Stimulated activated naive B cell treated with anti-CD40 and anti-IgM and Interleukin-4, amounts not matched to agents 10 μg/mL and 1 μg/mL and 100 μg/mL, for 72 hours (primary cell): Measurements from ENCODE around the gene SENP1.

Source experiments
- ATAC-seq, 2 donors: fragments of 150-1000 bp; cut with Tn5 transposase; replicated peaks; 2 replicates each; pipeline ENCODE4 v1.10.0; 2021; ENCODE audit warnings: moderate library complexity in 1 of 2
- DNase-seq: peaks from one replicate; pipeline ENCODE4 v3.0.0; 2021
- H3K27ac Mint-ChIP-seq: one replicate; pipeline ENCODE4 v1.8.0; 2022; ENCODE audit warnings: mild to moderate bottlenecking, mixed read lengths
- H3K27me3 Mint-ChIP-seq, 2 donors: one replicate each; pipeline ENCODE4 v1.8.0; 2022; ENCODE audit warnings: mixed read lengths in 2 of 2
- H3K36me3 Mint-ChIP-seq, 2 donors: one replicate each; pipeline ENCODE4 v1.8.0; 2022; ENCODE audit warnings: mixed read lengths in 2 of 2, mild to moderate bottlenecking in 1 of 2
- H3K4me1 Mint-ChIP-seq, 2 donors: one replicate each; pipeline ENCODE4 v1.8.0; 2022; ENCODE audit warnings: mixed read lengths in 2 of 2, mild to moderate bottlenecking in 1 of 2
- H3K4me3 Mint-ChIP-seq, 2 donors: one replicate each; pipeline ENCODE4 v1.8.0; 2022; ENCODE audit warnings: mild to moderate bottlenecking in 2 of 2, mixed read lengths in 2 of 2, moderate library complexity in 1 of 2
- H3K9me3 Mint-ChIP-seq, 2 donors: one replicate each; pipeline ENCODE4 v1.8.0; 2022; ENCODE audit warnings: mixed read lengths in 2 of 2, mild to moderate bottlenecking in 1 of 2

SENP1 gene

GRCh38 chr12:48044396-48044795 is 61.5 kb downstream of the SENP1 start:
- Mint-ChIP-seq H3K4me3 (no peak overlapping the region), H3K4me1 (peaks cover 0 to 6% of the 10 kb centered on the region in 2 donors), H3K27me3 (no peaks in the 10 kb centered on the region), H3K9me3 (no peaks in the 10 kb centered on the region), H3K27ac (no peak overlapping the region), H3K36me3 (peaks cover 25 to 55% of the 10 kb centered on the region in 2 donors)
- no peak for DNase-seq
- ATAC-seq, result no peak

GRCh38 chr12:48043771-48044170 is 62.1 kb downstream of the SENP1 start:
- Mint-ChIP-seq H3K27me3 (no peaks in the 10 kb centered on the region), H3K9me3 (no peaks in the 10 kb centered on the region), H3K4me3 (no peak overlapping the region), H3K36me3 (peaks cover 26 to 55% of the 10 kb centered on the region in 2 donors), H3K27ac (no peak overlapping the region), H3K4me1 (peaks cover 0 to 6% of the 10 kb centered on the region in 2 donors)
- ATAC-seq, result no peak
- DNase-seq, result no peak

- Mint-ChIP-seq H3K36me3 (peaks cover 29 to 53% of the 10 kb centered on the region in 2 donors), H3K4me3 (no peak overlapping the region), H3K9me3 (no peaks in the 10 kb centered on the region), H3K4me1 (peaks cover 10 to 19% of the 10 kb centered on the region in 2 donors), H3K27ac (no peak overlapping the region), H3K27me3 (no peaks in the 10 kb centered on the region)
- DNase-seq (no peak), ATAC-seq (no peak)
Observed at GRCh38 chr12:48041591-48042423, 64.1 kb downstream of the SENP1 start.

- H3K27me3 Mint-ChIP-seq, result no peaks in the 10 kb centered on the region
- H3K27ac Mint-ChIP-seq, result no peak overlapping the region
- no peak overlapping the region for H3K4me3 Mint-ChIP-seq
- no peaks in the 10 kb centered on the region for H3K9me3 Mint-ChIP-seq
- ATAC-seq (no peak), DNase-seq (no peak)
- peaks cover 24 to 44% of the 10 kb centered on the region in 2 donors for H3K36me3 Mint-ChIP-seq
- peaks cover 10 to 19% of the 10 kb centered on the region in 2 donors for H3K4me1 Mint-ChIP-seq
Observed at GRCh38 chr12:48040354-48040753, 65.5 kb downstream of the SENP1 start.

GRCh38 chr12:48039151-48039550 is 66.7 kb downstream of the SENP1 start:
- H3K27me3 Mint-ChIP-seq, result no peaks in the 10 kb centered on the region
- no peak overlapping the region for H3K4me3 Mint-ChIP-seq
- ATAC-seq (no peak), DNase-seq (no peak)
- no peaks in the 10 kb centered on the region for H3K9me3 Mint-ChIP-seq
- H3K36me3 Mint-ChIP-seq, result peaks cover 24 to 47% of the 10 kb centered on the region in 2 donors
- no peak overlapping the region for H3K27ac Mint-ChIP-seq
- H3K4me1 Mint-ChIP-seq, result peaks cover 10 to 19% of the 10 kb centered on the region in 2 donors

GRCh38 chr12:48038085-48038484 is 67.8 kb downstream of the SENP1 start:
- Mint-ChIP-seq H3K36me3 (peaks cover 21 to 39% of the 10 kb centered on the region in 2 donors), H3K4me3 (no peak overlapping the region), H3K9me3 (no peaks in the 10 kb centered on the region), H3K27ac (no peak overlapping the region), H3K27me3 (no peaks in the 10 kb centered on the region), H3K4me1 (peaks cover 10 to 19% of the 10 kb centered on the region in 2 donors)
- peak in 1 of 2 donors; percentile 22 for ATAC-seq
- DNase-seq, result no peak

GRCh38 chr12:48037267-48037915 is 68.5 kb downstream of the SENP1 start:
- no peak for DNase-seq
- Mint-ChIP-seq H3K9me3 (no peaks in the 10 kb centered on the region), H3K4me1 (peaks cover 10 to 19% of the 10 kb centered on the region in 2 donors), H3K27ac (peak overlapping the region; percentile 21), H3K4me3 (no peak overlapping the region), H3K27me3 (no peaks in the 10 kb centered on the region), H3K36me3 (peaks cover 18 to 36% of the 10 kb centered on the region in 2 donors)
- no peak for ATAC-seq

- no peaks in the 10 kb centered on the region for H3K27me3 Mint-ChIP-seq
- DNase-seq (no peak), ATAC-seq (no peak)
- H3K9me3 Mint-ChIP-seq, result no peaks in the 10 kb centered on the region
- no peak overlapping the region for H3K27ac Mint-ChIP-seq
- peaks cover 15 to 32% of the 10 kb centered on the region in 2 donors for H3K36me3 Mint-ChIP-seq
- no peak overlapping the region for H3K4me3 Mint-ChIP-seq
- peaks cover 10 to 19% of the 10 kb centered on the region in 2 donors for H3K4me1 Mint-ChIP-seq
Observed at GRCh38 chr12:48036818-48037217, 69.1 kb downstream of the SENP1 start.

- Mint-ChIP-seq H3K9me3 (no peaks in the 10 kb centered on the region), H3K27ac (no peak overlapping the region), H3K4me1 (peaks cover 10 to 18% of the 10 kb centered on the region in 2 donors), H3K36me3 (peaks cover 15 to 29% of the 10 kb centered on the region in 2 donors), H3K27me3 (no peaks in the 10 kb centered on the region), H3K4me3 (no peak overlapping the region)
- ATAC-seq (no peak), DNase-seq (no peak)
Observed at GRCh38 chr12:48034835-48035805, 70.8 kb downstream of the SENP1 start.

GRCh38 chr12:48033451-48033850 is 72.4 kb downstream of the SENP1 start:
- Mint-ChIP-seq H3K4me3 (no peak overlapping the region), H3K4me1 (peaks cover 15 to 20% of the 10 kb centered on the region in 2 donors), H3K36me3 (peaks cover 10 to 21% of the 10 kb centered on the region in 2 donors), H3K27me3 (peaks cover 3 to 6% of the 10 kb centered on the region in 2 donors), H3K9me3 (no peaks in the 10 kb centered on the region), H3K27ac (no peak overlapping the region)
- DNase-seq (no peak), ATAC-seq (no peak)

GRCh38 chr12:48032597-48032996 is 73.3 kb downstream of the SENP1 start:
- DNase-seq (no peak), ATAC-seq (no peak)
- peaks cover 10 to 16% of the 10 kb centered on the region in 2 donors for H3K36me3 Mint-ChIP-seq
- no peak overlapping the region for H3K4me3 Mint-ChIP-seq
- peaks cover 3 to 8% of the 10 kb centered on the region in 2 donors for H3K27me3 Mint-ChIP-seq
- H3K4me1 Mint-ChIP-seq, result peaks cover 13 to 22% of the 10 kb centered on the region in 2 donors
- no peak overlapping the region for H3K27ac Mint-ChIP-seq
- H3K9me3 Mint-ChIP-seq, result no peaks in the 10 kb centered on the region

GRCh38 chr12:48031135-48031960 is 74.5 kb downstream of the SENP1 start:
- peaks cover 3 to 13% of the 10 kb centered on the region in 2 donors for H3K27me3 Mint-ChIP-seq
- H3K27ac Mint-ChIP-seq, result no peak overlapping the region
- ATAC-seq (no peak), DNase-seq (no peak)
- peaks cover 7 to 9% of the 10 kb centered on the region in 2 donors for H3K36me3 Mint-ChIP-seq
- no peaks in the 10 kb centered on the region for H3K9me3 Mint-ChIP-seq
- no peak overlapping the region for H3K4me3 Mint-ChIP-seq
- peaks cover 10 to 18% of the 10 kb centered on the region in 2 donors for H3K4me1 Mint-ChIP-seq

- H3K27ac Mint-ChIP-seq, result no peak overlapping the region
- no peak overlapping the region for H3K4me3 Mint-ChIP-seq
- ATAC-seq (no peak), DNase-seq (no peak)
- H3K27me3 Mint-ChIP-seq, result peaks cover 3 to 17% of the 10 kb centered on the region in 2 donors
- peaks cover 10 to 18% of the 10 kb centered on the region in 2 donors for H3K4me1 Mint-ChIP-seq
- peaks cover 1 to 5% of the 10 kb centered on the region in 2 donors for H3K36me3 Mint-ChIP-seq
- no peaks in the 10 kb centered on the region for H3K9me3 Mint-ChIP-seq
Observed at GRCh38 chr12:48030173-48030650, 75.7 kb downstream of the SENP1 start.
